Measurements from ENCODE around the gene TREX2.

GRCh38 chrX:153433781-153434285 lies 12.0 kb downstream of the TREX2 start:
- TF ChIP-seq CTCF (IDR thresholded peaks at IDR 0.05) (no peak), POLR2A (IDR thresholded peaks at IDR 0.05) (no peak)
